GM13977 (cell line): ENCODE data around the gene HABP2.

Source experiments
- DNase-seq: peaks from one replicate; pipeline ENCODE4 v3.0.0; 2012; ENCODE audit warnings: low spot score
- in situ Hi-C: fragments of 300-500 bp; cut with MboI; formaldehyde crosslinking; loops from one replicate; pipeline ENCODE4 v1.12.0; 2022; ENCODE audit warnings: low sequenced_read_pairs, low pct_unique_long_range_greater_than_20kb, mixed read lengths, inconsistent platforms; ENCODE audit not compliant: unreplicated experiment
- TF ChIP-seq, protein P1 (sequence below): IDR thresholded peaks from 2 replicates; pipeline ENCODE4 v1.5.1; 2012; ENCODE audit warnings: mild to moderate bottlenecking, control low read depth; ENCODE audit not compliant: insufficient read depth; ENCODE audit errors: extremely low read depth, missing control alignments

The HABP2 gene

DNA sequence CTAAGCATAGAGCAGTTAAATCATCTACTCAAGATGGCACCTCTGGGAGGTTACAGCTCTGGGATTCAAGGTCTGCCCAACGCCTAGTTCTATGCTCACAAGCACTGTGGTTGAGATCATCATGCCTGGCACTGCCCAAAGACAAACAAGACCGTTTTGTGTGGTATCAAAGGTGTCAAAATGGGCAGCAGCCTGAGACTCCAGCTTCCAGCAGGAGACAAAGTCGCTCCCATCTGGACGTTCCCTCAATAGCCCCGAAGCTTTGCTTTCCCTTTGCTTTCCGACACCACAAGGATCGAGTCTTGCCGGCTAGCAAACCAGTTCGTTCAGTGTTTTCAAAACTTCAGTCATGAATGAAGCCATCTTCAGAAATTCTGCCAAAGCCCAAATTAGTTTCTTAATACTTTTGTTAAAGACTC is 5.1 kb downstream of the HABP2 start:
- no peak for DNase-seq
- in situ Hi-C loops = no loop called here
- TF ChIP-seq, protein P1, sequence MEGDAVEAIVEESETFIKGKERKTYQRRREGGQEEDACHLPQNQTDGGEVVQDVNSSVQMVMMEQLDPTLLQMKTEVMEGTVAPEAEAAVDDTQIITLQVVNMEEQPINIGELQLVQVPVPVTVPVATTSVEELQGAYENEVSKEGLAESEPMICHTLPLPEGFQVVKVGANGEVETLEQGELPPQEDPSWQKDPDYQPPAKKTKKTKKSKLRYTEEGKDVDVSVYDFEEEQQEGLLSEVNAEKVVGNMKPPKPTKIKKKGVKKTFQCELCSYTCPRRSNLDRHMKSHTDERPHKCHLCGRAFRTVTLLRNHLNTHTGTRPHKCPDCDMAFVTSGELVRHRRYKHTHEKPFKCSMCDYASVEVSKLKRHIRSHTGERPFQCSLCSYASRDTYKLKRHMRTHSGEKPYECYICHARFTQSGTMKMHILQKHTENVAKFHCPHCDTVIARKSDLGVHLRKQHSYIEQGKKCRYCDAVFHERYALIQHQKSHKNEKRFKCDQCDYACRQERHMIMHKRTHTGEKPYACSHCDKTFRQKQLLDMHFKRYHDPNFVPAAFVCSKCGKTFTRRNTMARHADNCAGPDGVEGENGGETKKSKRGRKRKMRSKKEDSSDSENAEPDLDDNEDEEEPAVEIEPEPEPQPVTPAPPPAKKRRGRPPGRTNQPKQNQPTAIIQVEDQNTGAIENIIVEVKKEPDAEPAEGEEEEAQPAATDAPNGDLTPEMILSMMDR = no peak

GRCh38 chr10:113560071-113560470 is 7.2 kb downstream of the HABP2 start:
- TF ChIP-seq, protein P1 = no peak
- no peak for DNase-seq
- in situ Hi-C loops = no loop called here

DNA sequence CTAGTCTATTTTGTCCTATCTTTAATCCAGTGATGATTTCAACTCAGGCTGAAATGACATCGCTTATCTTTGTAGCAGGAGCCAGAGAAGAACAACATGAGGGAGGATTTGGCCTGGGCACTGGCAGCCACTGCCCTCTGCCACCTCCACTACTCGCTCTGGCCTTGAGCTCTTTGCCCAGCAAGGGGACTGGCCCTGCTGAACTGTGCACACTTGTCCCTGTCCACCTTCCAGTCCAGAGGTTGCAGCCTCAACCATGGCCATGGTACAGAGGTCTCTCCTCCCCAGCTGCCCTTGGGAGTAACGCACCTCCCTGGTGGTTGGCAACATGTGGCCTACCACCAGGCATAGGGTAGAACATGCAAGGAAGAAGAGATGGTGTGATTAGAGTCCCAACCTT is 8.4 kb downstream of the HABP2 start:
- TF ChIP-seq, protein P1 = no peak
- DNase-seq = no peak
- in situ Hi-C loops = no loop called here

- TF ChIP-seq, protein P1 = no peak
- in situ Hi-C loops = no loop called here
- DNase-seq = no peak
These were observed 9.2 kb downstream of the HABP2 start for GRCh38 chr10:113562069-113562468.

- DNase-seq = no peak
- in situ Hi-C loops = no loop called here
- TF ChIP-seq, protein P1 = no peak
These were observed 9.9 kb downstream of the HABP2 start for GRCh38 chr10:113562704-113563103.

DNA sequence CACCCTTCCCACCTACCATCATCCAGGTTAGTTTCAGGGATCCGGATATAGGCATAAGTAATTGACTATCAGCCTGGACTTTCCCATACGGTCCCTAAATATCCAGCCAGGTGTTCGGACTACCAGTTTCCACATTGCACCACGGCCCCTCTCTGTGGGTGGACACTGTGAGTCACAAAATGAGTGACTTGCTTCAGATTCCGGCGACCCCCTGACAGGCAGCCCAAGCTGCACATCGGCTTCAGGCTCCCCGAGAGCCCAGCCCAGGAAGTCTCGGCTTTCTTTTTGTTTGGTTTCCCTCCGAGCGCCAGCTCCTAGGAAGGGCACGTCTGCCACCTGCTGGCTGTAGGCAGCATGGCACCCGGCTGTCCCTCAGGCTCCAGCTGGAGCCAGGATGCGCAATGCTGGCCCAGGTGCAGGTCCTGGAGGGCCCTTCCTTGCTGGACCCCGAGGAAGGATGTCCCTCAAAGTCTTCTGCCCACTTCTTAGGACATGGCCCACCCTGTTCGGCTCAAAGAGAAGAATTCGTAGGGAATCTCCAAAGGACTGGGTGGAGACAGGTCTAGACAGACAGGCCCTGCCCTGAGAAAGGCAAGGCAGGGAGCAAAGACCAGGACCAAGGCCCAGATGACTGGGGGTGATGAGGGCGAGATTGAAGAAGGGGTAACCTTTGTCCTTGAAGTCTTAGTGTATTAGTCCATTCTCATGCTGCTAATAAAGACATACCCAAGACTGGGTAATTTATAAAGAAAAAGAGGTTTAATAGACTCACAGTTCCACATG is 10.6 kb downstream of the HABP2 start:
- TF ChIP-seq, protein P1 = peak; percentile 99
- in situ Hi-C loops = no loop called here
- DNase-seq = peak; percentile 81
